A549 (cell line): ENCODE results near the gene PDE8A. TPM values are rescaled to one million over a fixed set of nuclear protein-coding genes. Genes with fewer than 3 reads are reported as not detected.

ENCODE experiments used
- ATAC-seq, 2 experiments: fragments of 200-7000 bp in 1 of 2; fragments of >200 bp in 1 of 2; cut with Nextera tagmentation in 1 of 2; cut with Tn5 transposase in 1 of 2; 3 replicates each; pipeline versions ENCODE4 v1.8.0 to v1.9.1; 2018 to 2020; ENCODE audit warnings: mild to moderate bottlenecking in 1 of 2, moderate library complexity in 1 of 2
- CTCF ChIA-PET: fragments of 300-600 bp; sonication (Branson Sonifier 250); formaldehyde crosslinking; extraction: SDS; loops from one replicate; lab custom pipeline; 2021; ENCODE audit warnings: antibody characterized with exemption, inconsistent platforms; lab: Yijun Ruan, JAX
- POLR2A ChIA-PET: fragments of 350-600 bp; formaldehyde crosslinking; extraction: SDS; loops from one replicate; lab custom pipeline; 2021; ENCODE audit warnings: antibody characterized with exemption, inconsistent platforms; lab: Yijun Ruan, JAX
- DNase-seq, 2 experiments: peaks; one replicate each; pipeline versions ENCODE4 v3.0.0 to v3.0.0-alpha.2; 2011 to 2016; ENCODE audit warnings: low read depth in 1 of 2, low spot score in 1 of 2
- FAIRE-seq: peaks from 2 replicates; lab custom pipeline; 2011; peaks lifted over from hg19 to GRCh38; lab: Jason Lieb, UNC
- H3K27ac ChIP-seq, 2 experiments: fragments of >200 bp; sonication (Bioruptor Twin); formaldehyde crosslinking; 3 replicates each; pipeline ENCODE4 v1.5.1; 2016 to 2017
- H3K4me1 ChIP-seq: fragments of >200 bp; sonication (Bioruptor Twin); formaldehyde crosslinking; 3 replicates; pipeline ENCODE4 v1.6.1; 2016
- H3K4me2 ChIP-seq: fragments of >200 bp; sonication (Bioruptor Twin); formaldehyde crosslinking; 3 replicates; pipeline ENCODE4 v1.6.1; 2016
- H3K4me3 ChIP-seq: fragments of >200 bp; sonication (Bioruptor Twin); formaldehyde crosslinking; 3 replicates; pipeline ENCODE4 v1.5.1; 2016
- H3K9me3 ChIP-seq: fragments of >200 bp; sonication (Bioruptor Twin); formaldehyde crosslinking; 3 replicates; pipeline ENCODE4 v1.6.1; 2016
- ATOH8 ChIP-seq: fragments of 250-450 bp; sonication (Bioruptor Pico); IDR thresholded peaks from 2 replicates; pipeline ENCODE4 v1.5.0; 2020; ENCODE audit warnings: low read depth, mild to moderate bottlenecking, moderate library complexity
- BHLHE40 ChIP-seq: IDR thresholded peaks from 2 replicates; pipeline ENCODE4 v1.6.1; 2012; ENCODE audit warnings: low read depth, low read length, inconsistent platforms
- CEBPB ChIP-seq, 2 experiments: fragments of >200 bp in 1 of 2; sonication (Bioruptor Twin) in 1 of 2; formaldehyde crosslinking in 1 of 2; IDR thresholded peaks; 2 replicates each; pipeline ENCODE4 v1.6.1; 2012 to 2016
- CHD2 ChIP-seq: fragments of 150-350 bp; IDR thresholded peaks from 2 replicates; pipeline ENCODE4 v1.6.1; 2014; ENCODE audit warnings: low read length; ENCODE audit not compliant: partially characterized antibody
- EHMT2 ChIP-seq: fragments of 200-600 bp; sonication (generic); IDR thresholded peaks from 2 replicates; pipeline ENCODE4 v1.6.1; 2016; ENCODE audit warnings: antibody characterized with exemption, low read depth, mild to moderate bottlenecking, moderate library complexity
- FOSL2 ChIP-seq, 2 experiments: fragments of 450-650 bp in 1 of 2; fragments of >200 bp in 1 of 2; sonication (Bioruptor Twin) in 1 of 2; formaldehyde crosslinking; IDR thresholded peaks; 2 replicates each; pipeline versions ENCODE4 v1.5.0 to v1.6.1; 2016 to 2020; ENCODE audit warnings: mild to moderate bottlenecking in 1 of 2, moderate library complexity in 1 of 2
- FOXS1 ChIP-seq: fragments of 250-450 bp; sonication (Bioruptor Pico); IDR thresholded peaks from 2 replicates; pipeline ENCODE4 v1.5.0; 2020; ENCODE audit warnings: mild to moderate bottlenecking, moderate library complexity
- HDAC2 ChIP-seq: fragments of 200-600 bp; sonication (generic); IDR thresholded peaks from 2 replicates; pipeline ENCODE4 v1.6.1; 2016
- HOXA7 ChIP-seq: fragments of 250-450 bp; sonication (Bioruptor Pico); IDR thresholded peaks from 2 replicates; pipeline ENCODE4 v1.5.0; 2020; ENCODE audit warnings: mild to moderate bottlenecking, moderate library complexity
- JUNB ChIP-seq: fragments of >200 bp; sonication (Bioruptor Twin); formaldehyde crosslinking; IDR thresholded peaks from 2 replicates; pipeline ENCODE4 v1.6.1; 2016
- KDM5A ChIP-seq: fragments of 200-600 bp; sonication (generic); IDR thresholded peaks from 2 replicates; pipeline ENCODE4 v1.6.1; 2016; ENCODE audit warnings: antibody characterized with exemption, mild to moderate bottlenecking
- MAX ChIP-seq: IDR thresholded peaks from 2 replicates; pipeline ENCODE4 v1.6.1; 2012
- MAZ ChIP-seq: fragments of 150-350 bp; IDR thresholded peaks from 2 replicates; pipeline ENCODE4 v1.6.1; 2014; ENCODE audit warnings: antibody characterized with exemption, low read depth, low read length, borderline replicate concordance
- POLR2A ChIP-seq: IDR thresholded peaks from 2 replicates; pipeline ENCODE4 v1.6.1; 2012; ENCODE audit warnings: mild to moderate bottlenecking, low read length
- RARB ChIP-seq: fragments of 250-450 bp; sonication (Bioruptor Pico); IDR thresholded peaks from 2 replicates; pipeline ENCODE4 v1.8.0; 2021; ENCODE audit warnings: mild to moderate bottlenecking, moderate library complexity
- SREBF2 ChIP-seq: fragments of 450-650 bp; IDR thresholded peaks from 2 replicates; pipeline ENCODE4 v1.6.1; 2014; ENCODE audit warnings: mild to moderate bottlenecking, moderate library complexity
- TFCP2L1 ChIP-seq: fragments of 250-450 bp; sonication (Bioruptor Pico); IDR thresholded peaks from 2 replicates; pipeline ENCODE4 v1.5.0; 2021; ENCODE audit warnings: mild to moderate bottlenecking
- USF2 ChIP-seq: fragments of 450-650 bp; IDR thresholded peaks from 2 replicates; pipeline ENCODE4 v1.6.1; 2014; ENCODE audit warnings: antibody characterized with exemption
- ZC3H11A ChIP-seq: fragments of 450-650 bp; IDR thresholded peaks from 2 replicates; pipeline ENCODE4 v1.6.1; 2014; ENCODE audit warnings: antibody characterized with exemption, mild to moderate bottlenecking
- ZFP36 ChIP-seq: fragments of 450-650 bp; IDR thresholded peaks from 2 replicates; pipeline ENCODE4 v1.6.1; 2014; ENCODE audit warnings: borderline replicate concordance; ENCODE audit not compliant: partially characterized antibody
- WGBS: methylation state at CpG from one replicate; pipeline ENCODE4 v1.1.6; 2017; ENCODE audit errors: missing lambda C conversion rate; 5-methylcytosine and 5-hydroxymethylcytosine counted together
- polyA plus RNA-seq, 4 experiments: library from polyadenylated mRNA; depleted of rRNA in 3 of 4; stranded (reverse); fragments of >200 nt; fragmentation: RNase III in 1 of 4; extraction: RNeasy Plus Mini Kit Qiagen cat#74134 plus additional on column Dnase treatment in 1 of 4; gene quantifications; 2 replicates in 3 of 4; 3 replicates in 1 of 4; pipeline ENCODE4 v1.2.3, GENCODE V29; 2011 to 2017

Gene PDE8A
- polyA plus RNA-seq, 2 of the 4 experiments (the other 2 are of a cell fraction), result 45.3 to 204 TPM

DNA sequence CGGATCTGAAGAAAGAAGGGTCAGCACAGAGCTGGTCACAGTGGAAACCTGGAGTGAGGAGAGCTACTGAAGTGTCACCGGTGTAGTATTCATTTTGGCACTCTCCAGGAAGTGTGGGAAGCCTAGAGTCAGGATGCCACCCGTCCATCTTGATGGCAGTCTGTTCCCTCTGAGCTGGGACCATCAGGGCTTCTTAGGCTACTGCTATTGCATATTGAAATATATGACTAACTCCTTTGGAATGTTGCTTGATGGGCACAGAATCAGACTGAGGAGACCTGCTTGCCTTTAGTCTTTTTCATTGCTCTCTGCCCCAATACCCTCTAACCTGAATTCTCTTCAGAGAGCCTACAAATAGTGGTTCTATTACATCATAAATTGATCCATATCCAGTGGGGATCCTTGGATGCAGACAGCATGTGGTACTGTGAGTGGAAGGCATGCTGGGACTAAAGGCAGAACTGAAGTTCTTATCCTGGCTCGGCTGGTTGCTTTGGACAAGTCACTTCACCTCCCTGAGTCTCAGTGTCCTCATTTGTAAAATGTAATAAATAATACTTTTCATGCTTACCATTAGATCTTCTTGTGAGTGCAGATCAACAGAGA, 143.5 kb downstream of the PDE8A start:
- Histone ChIP-seq H3K9me3 (peaks cover 4% of the 10 kb centered on the region; the same call in 1 of the 3 replicates), H3K4me1 (peaks cover 13% of the 10 kb centered on the region), H3K4me2 (peak overlapping the region; percentile 11; the same call in 1 of the 3 replicates), H3K27ac (peak overlapping the region in 1 of 2 experiments; percentile 3; a peak in 2 of 6 replicates), H3K4me3 (no peak overlapping the region)
- ChIA-PET POLR2A (no interaction called here), CTCF (interaction anchor here (0.6 kb wide), 1 partner anchor 33 kb away, joined by 3 read pairs; no protein-coding TSS in a partner anchor)
- peak; percentile 55 to 68; a peak in 5 of 6 replicates for ATAC-seq
- TF ChIP-seq POLR2A (no peak), RARB (CRISPR knock-in tag) (no peak), JUNB (no peak), HDAC2 (no peak), FOSL2 (IDR thresholded peaks at IDR 0.05) (no peak), FOSL2 (CRISPR knock-in tag; IDR thresholded peaks at IDR 0.05) (peak; percentile 43)
- FAIRE-seq, result no peak
- 92% methylated on average over 4 of the region's 4 CpGs for WGBS
- DNase-seq, result no peak

DNA sequence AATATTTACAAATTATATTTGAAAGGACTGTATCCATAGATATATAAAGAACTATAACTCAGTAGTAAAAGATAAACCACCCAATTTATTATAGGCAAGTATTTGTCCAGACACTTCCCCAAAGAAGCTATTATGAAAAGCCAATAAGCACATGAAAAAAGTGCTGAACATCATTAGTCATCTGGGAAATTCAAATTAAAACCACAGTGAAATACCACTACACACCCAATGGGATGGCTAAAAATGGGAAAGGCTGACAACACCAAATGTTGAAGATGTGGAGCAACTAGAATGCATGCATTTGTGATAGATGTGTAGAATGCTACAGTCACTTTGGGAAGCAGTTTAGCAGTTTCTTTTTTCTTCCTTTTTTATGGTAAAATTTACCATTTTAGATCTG, 147.0 kb downstream of the PDE8A start:
- no peak for TF ChIP-seq HOXA7 (CRISPR knock-in tag)
- TF ChIP-seq SREBF2, result no peak
- peaks cover 13% of the 10 kb centered on the region for H3K4me1 ChIP-seq
- POLR2A ChIA-PET, result no interaction called here
- ATAC-seq (no peak), FAIRE-seq (no peak), DNase-seq (no peak)
- no peak overlapping the region for H3K4me3 ChIP-seq
- H3K4me2 ChIP-seq, result no peak overlapping the region
- no peak overlapping the region for H3K27ac ChIP-seq
- peaks cover 9% of the 10 kb centered on the region; the same call in 1 of the 3 replicates for H3K9me3 ChIP-seq
- CTCF ChIA-PET, result interaction anchor here (0.8 kb wide), 1 partner anchor 15 kb away, joined by 3 read pairs; no protein-coding TSS in a partner anchor

- no peak for TF ChIP-seq RARB (CRISPR knock-in tag)
- ATAC-seq (no peak), DNase-seq (no peak), FAIRE-seq (no peak)
- ChIA-PET CTCF (no interaction called here), POLR2A (no interaction called here)
- WGBS, result 58% methylated on average over 3 of the region's 3 CpGs
- Histone ChIP-seq H3K9me3 (peaks cover 9% of the 10 kb centered on the region; the same call in 1 of the 3 replicates), H3K4me2 (no peak overlapping the region), H3K27ac (no peak overlapping the region), H3K4me1 (peaks cover 5% of the 10 kb centered on the region), H3K4me3 (no peak overlapping the region)
Measured at GRCh38 chr15:85129881-85130280, 148.2 kb downstream of the PDE8A start.

GRCh38 chr15:85131915-85132314, 150.3 kb downstream of the PDE8A start:
- H3K4me3 ChIP-seq, result no peak overlapping the region
- CTCF ChIA-PET, result interaction anchor here (1.2 to 1.5 kb wide), 2 partner anchors 18 to 31 kb away, joined by 3 to 6 read pairs; no protein-coding TSS in a partner anchor
- FAIRE-seq, result no peak

GRCh38 chr15:85133709-85134108, 152.1 kb downstream of the PDE8A start:
- Histone ChIP-seq H3K4me3 (no peak overlapping the region), H3K27ac (no peak overlapping the region)
- POLR2A ChIA-PET, result no interaction called here
- no peak for ATAC-seq
- WGBS, result 94% methylated on average over 3 of the region's 3 CpGs
- no peak for DNase-seq
- TF ChIP-seq FOSL2 (IDR thresholded peaks at IDR 0.05), result no peak
- TF ChIP-seq FOSL2 (CRISPR knock-in tag; IDR thresholded peaks at IDR 0.05), result no peak
- TF ChIP-seq CHD2, result no peak
- TF ChIP-seq MAX, result no peak
- TF ChIP-seq USF2, result no peak
- TF ChIP-seq, all 56 proteins: peak for 0
- no peak for FAIRE-seq
- peaks cover 7% of the 10 kb centered on the region; the same call in 1 of the 3 replicates for H3K9me3 ChIP-seq
- no peak overlapping the region for H3K4me2 ChIP-seq
- no peaks in the 10 kb centered on the region for H3K4me1 ChIP-seq
- CTCF ChIA-PET, result interaction anchor here (1.1 kb wide), 1 partner anchor 17 kb away, joined by 3 read pairs; no protein-coding TSS in a partner anchor

More at GRCh38 chr15:85131915-85132314, 150.3 kb downstream of the PDE8A start:
- H3K27ac ChIP-seq, result no peak overlapping the region
- DNase-seq (no peak), ATAC-seq (no peak)
- POLR2A ChIA-PET, result no interaction called here
- H3K4me1 ChIP-seq, result no peaks in the 10 kb centered on the region
- TF ChIP-seq SREBF2, result no peak
- no peak for TF ChIP-seq MAZ
- no peak for TF ChIP-seq FOXS1 (CRISPR knock-in tag)
- TF ChIP-seq ZFP36, result no peak
- no peak for TF ChIP-seq CHD2
- TF ChIP-seq ATOH8 (CRISPR knock-in tag), result no peak
- no peak for TF ChIP-seq KDM5A
- TF ChIP-seq TFCP2L1 (CRISPR knock-in tag), result no peak
- TF ChIP-seq EHMT2, result no peak
- no peak for TF ChIP-seq BHLHE40
- TF ChIP-seq CEBPB (IDR thresholded peaks at IDR 0.05), result no peak
- no peak for TF ChIP-seq ZC3H11A
- no peak overlapping the region for H3K4me2 ChIP-seq
- peaks cover 9% of the 10 kb centered on the region; the same call in 1 of the 3 replicates for H3K9me3 ChIP-seq
- 91% methylated on average over 1 of the region's 1 CpG for whole genome bisulfite sequencing
